Trophoblast cell (in vitro differentiated cells and primary cell): ENCODE measurements around the gene TMEM240.
"Not testable (repeated sequence)": the region's sequence is repeated elsewhere in the genome, so short reads cannot be mapped to it uniquely, and the experiment has no call there.

Experiments
- DNase-seq, 2 donors: peaks; one replicate each; pipeline ENCODE4 v3.0.0-alpha.2; 2016
- H2AFZ ChIP-seq: 2 replicates; pipeline ENCODE4 v1.6.1; 2013; ENCODE audit warnings: low read length, moderate library complexity, mild to moderate bottlenecking; ENCODE audit not compliant: insufficient read depth, poor library complexity
- H2AK5ac ChIP-seq: 2 replicates; pipeline ENCODE4 v1.6.1; 2013; ENCODE audit warnings: mild to moderate bottlenecking, low read length
- H2BK120ac ChIP-seq: 2 replicates; pipeline ENCODE4 v1.6.1; 2013; ENCODE audit warnings: low read length, mild to moderate bottlenecking, moderate library complexity; ENCODE audit not compliant: insufficient read depth, poor library complexity
- H2BK12ac ChIP-seq: 2 replicates; pipeline ENCODE4 v1.6.1; 2013; ENCODE audit warnings: mild to moderate bottlenecking, low read length, moderate library complexity
- H2BK5ac ChIP-seq: 2 replicates; pipeline ENCODE4 v1.6.1; 2013; ENCODE audit warnings: low read length, low read depth, moderate library complexity, mild to moderate bottlenecking; ENCODE audit not compliant: poor library complexity
- H3K14ac ChIP-seq: 2 replicates; pipeline ENCODE4 v1.6.1; 2013; ENCODE audit warnings: mild to moderate bottlenecking, low read length
- H3K18ac ChIP-seq: 2 replicates; pipeline ENCODE4 v1.6.1; 2013; ENCODE audit warnings: mild to moderate bottlenecking, low read length
- H3K23ac ChIP-seq: 2 replicates; pipeline ENCODE4 v1.6.1; 2013; ENCODE audit warnings: low read length
- H3K27ac ChIP-seq: 2 replicates; pipeline ENCODE4 v1.5.1; 2013; ENCODE audit warnings: low read depth, mild to moderate bottlenecking, inconsistent platforms, low read length, moderate library complexity
- H3K27me3 ChIP-seq: 2 replicates; pipeline ENCODE4 v1.6.1; 2013; ENCODE audit warnings: inconsistent platforms, mild to moderate bottlenecking, low read length, moderate library complexity; ENCODE audit not compliant: insufficient read depth
- H3K36me3 ChIP-seq, 2 experiments: 1 replicate in 1 of 2; 2 replicates in 1 of 2; pipeline ENCODE4 v1.6.1; 2013; ENCODE audit warnings: low read length in 2 of 2, mild to moderate bottlenecking in 2 of 2, moderate library complexity in 1 of 2; ENCODE audit not compliant: insufficient read depth in 2 of 2, control insufficient read depth in 1 of 2
- H3K4ac ChIP-seq: 2 replicates; pipeline ENCODE4 v1.6.1; 2013; ENCODE audit warnings: low read depth, mild to moderate bottlenecking, low read length, moderate library complexity
- H3K4me1 ChIP-seq, 2 experiments: 1 replicate in 1 of 2; 2 replicates in 1 of 2; pipeline ENCODE4 v1.6.1; 2013; ENCODE audit warnings: low read length in 2 of 2, mild to moderate bottlenecking in 2 of 2, moderate library complexity in 1 of 2; ENCODE audit not compliant: insufficient read depth in 2 of 2, control insufficient read depth in 1 of 2
- H3K4me2 ChIP-seq: 2 replicates; pipeline ENCODE4 v1.6.1; 2013; ENCODE audit warnings: inconsistent platforms, mild to moderate bottlenecking, low read length, moderate library complexity
- H3K4me3 ChIP-seq: 2 replicates; pipeline ENCODE4 v1.5.1; 2013; ENCODE audit warnings: mild to moderate bottlenecking, low read depth, low read length, inconsistent platforms
- H3K79me1 ChIP-seq: one replicate; pipeline ENCODE4 v1.6.1; 2013; ENCODE audit warnings: low read length
- H3K79me2 ChIP-seq: 2 replicates; pipeline ENCODE4 v1.6.1; 2013; ENCODE audit warnings: low read length, mild to moderate bottlenecking; ENCODE audit not compliant: control insufficient read depth, insufficient read depth, poor library complexity
- H3K9ac ChIP-seq: 2 replicates; pipeline ENCODE4 v1.6.1; 2013; ENCODE audit warnings: mild to moderate bottlenecking, low read length
- H3K9me3 ChIP-seq: 2 replicates; pipeline ENCODE4 v1.6.1; 2013; ENCODE audit warnings: low read depth, mild to moderate bottlenecking, control low read depth, inconsistent platforms, low read length; ENCODE audit not compliant: insufficient read depth
- H4K12ac ChIP-seq: 2 replicates; pipeline ENCODE4 v1.6.1; 2013; ENCODE audit warnings: low read depth, mild to moderate bottlenecking, low read length, moderate library complexity
- H4K8ac ChIP-seq: 2 replicates; pipeline ENCODE4 v1.6.1; 2013; ENCODE audit warnings: low read depth, mild to moderate bottlenecking, low read length, moderate library complexity
- H4K91ac ChIP-seq: one replicate; pipeline ENCODE4 v1.6.1; 2013; ENCODE audit warnings: low read depth, mild to moderate bottlenecking, low read length, moderate library complexity
- WGBS: extraction: QIAGEN DNeasy Blood & Tissue Kit; methylation state at CpG from one replicate; pipeline ENCODE4 v1.1.7; 2013; ENCODE audit warnings: missing lambda C conversion rate; ENCODE audit not compliant: insufficient read length, insufficient coverage; ENCODE audit errors: extremely low coverage; 5-methylcytosine and 5-hydroxymethylcytosine counted together

TMEM240 gene

DNA sequence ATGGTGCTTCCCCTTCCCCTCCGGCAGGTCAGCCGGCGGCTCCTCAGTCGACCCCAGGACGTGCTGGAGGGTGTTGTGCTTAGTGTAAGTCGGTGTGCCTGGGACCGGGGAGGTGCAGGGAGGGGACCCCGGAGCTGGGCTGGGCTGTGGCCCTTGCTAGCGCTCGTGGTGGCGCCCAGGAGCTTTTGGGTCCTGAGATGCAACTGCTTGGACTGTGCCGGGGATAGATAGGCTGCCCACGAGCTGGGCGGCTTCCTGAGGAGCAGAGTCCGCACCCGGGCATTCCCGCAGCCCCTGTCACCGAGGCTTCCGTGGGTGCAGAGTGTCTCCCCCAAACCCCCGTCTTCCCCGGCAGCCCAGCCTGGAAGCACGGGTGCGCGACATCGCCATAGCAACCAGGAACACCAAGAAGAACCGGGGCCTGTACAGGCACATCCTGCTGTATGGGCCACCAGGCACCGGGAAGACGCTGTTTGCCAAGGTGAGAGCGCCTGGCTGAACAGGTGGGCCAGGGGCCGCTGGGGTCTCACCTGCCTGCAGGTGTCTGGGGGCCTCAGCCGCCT lies 54.6 kb downstream of the TMEM240 start:
- H2BK12ac ChIP-seq, DNase-seq, H2BK120ac ChIP-seq, H3K79me2 ChIP-seq, H4K8ac ChIP-seq, H3K4me3 ChIP-seq, H3K9me3 ChIP-seq, H3K23ac ChIP-seq, H2BK5ac ChIP-seq, H3K27me3 ChIP-seq, H3K14ac ChIP-seq, H4K91ac ChIP-seq, H3K79me1 ChIP-seq, H3K4ac ChIP-seq, H4K12ac ChIP-seq, H3K9ac ChIP-seq, H3K27ac ChIP-seq, H2AK5ac ChIP-seq, H3K4me1 ChIP-seq, H3K18ac ChIP-seq, H2AFZ ChIP-seq, H3K4me2 ChIP-seq: not testable (repeated sequence)
- WGBS = no CpG with 5 or more reads among the region's 31 CpGs
- H3K36me3 ChIP-seq = peaks cover 76 to 79% of the 10 kb centered on the region in 2 experiments

DNA sequence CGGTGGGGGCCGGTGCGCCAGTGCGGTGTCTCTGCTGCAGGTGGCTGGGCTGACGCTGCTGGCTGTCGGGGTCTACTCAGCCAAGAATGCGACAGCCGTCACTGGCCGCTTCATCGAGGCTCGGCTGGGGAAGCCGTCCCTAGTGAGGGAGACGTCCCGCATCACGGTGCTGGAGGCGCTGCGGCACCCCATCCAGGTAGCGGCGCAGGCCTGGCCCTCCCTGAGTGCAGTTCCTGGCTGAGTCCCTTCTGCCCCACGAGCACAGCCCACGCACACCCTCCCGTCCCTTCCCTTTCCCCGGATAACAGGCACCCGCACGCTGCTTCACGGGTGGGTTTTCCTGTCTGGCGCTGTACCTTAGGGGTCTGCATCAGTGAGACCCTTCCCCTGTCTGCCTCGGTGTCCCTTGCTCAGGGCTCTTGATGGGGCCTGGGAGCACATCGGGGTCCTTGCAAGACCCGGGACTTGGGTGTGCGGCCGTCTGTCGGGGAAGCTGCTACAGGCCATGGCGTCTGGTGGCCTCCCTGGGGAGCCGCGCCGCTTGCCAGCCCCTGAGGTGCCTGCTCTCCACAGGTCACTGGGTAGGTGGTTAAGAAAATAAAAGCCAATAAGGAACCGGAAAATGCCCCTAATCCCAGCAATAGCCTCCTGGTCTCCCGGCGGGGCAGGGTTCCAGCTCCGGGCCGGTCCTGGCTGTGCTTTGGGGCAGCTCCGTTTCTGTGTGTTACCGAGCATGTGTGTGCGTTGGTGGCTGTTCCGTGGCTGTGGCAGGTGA lies 55.3 kb downstream of the TMEM240 start:
- H3K79me2 ChIP-seq, H3K18ac ChIP-seq, DNase-seq, H3K4me3 ChIP-seq, H3K27me3 ChIP-seq, H3K27ac ChIP-seq, H3K4me1 ChIP-seq, H2BK120ac ChIP-seq, H3K23ac ChIP-seq, H3K4ac ChIP-seq, H4K91ac ChIP-seq, H3K9me3 ChIP-seq, H2AFZ ChIP-seq, H3K4me2 ChIP-seq, H2BK5ac ChIP-seq, H3K79me1 ChIP-seq, H4K8ac ChIP-seq, H4K12ac ChIP-seq, H3K14ac ChIP-seq, H2BK12ac ChIP-seq, H2AK5ac ChIP-seq, H3K9ac ChIP-seq: not testable (repeated sequence)
- H3K36me3 ChIP-seq = peaks cover 76 to 79% of the 10 kb centered on the region in 2 experiments
- no CpG with 5 or more reads among the region's 46 CpGs for WGBS
